HPDE6-E6E7 (cell line): ENCODE results near the gene PPFIA2.
A peak's percentile ranks its signal among the peaks of the same experiment; 100 is the strongest.

Source experiments
- DNase-seq: peaks from one replicate; pipeline ENCODE4 v3.0.0; 2011; ENCODE audit warnings: missing footprints; ENCODE audit errors: extremely low spot score

Gene PPFIA2

DNA sequence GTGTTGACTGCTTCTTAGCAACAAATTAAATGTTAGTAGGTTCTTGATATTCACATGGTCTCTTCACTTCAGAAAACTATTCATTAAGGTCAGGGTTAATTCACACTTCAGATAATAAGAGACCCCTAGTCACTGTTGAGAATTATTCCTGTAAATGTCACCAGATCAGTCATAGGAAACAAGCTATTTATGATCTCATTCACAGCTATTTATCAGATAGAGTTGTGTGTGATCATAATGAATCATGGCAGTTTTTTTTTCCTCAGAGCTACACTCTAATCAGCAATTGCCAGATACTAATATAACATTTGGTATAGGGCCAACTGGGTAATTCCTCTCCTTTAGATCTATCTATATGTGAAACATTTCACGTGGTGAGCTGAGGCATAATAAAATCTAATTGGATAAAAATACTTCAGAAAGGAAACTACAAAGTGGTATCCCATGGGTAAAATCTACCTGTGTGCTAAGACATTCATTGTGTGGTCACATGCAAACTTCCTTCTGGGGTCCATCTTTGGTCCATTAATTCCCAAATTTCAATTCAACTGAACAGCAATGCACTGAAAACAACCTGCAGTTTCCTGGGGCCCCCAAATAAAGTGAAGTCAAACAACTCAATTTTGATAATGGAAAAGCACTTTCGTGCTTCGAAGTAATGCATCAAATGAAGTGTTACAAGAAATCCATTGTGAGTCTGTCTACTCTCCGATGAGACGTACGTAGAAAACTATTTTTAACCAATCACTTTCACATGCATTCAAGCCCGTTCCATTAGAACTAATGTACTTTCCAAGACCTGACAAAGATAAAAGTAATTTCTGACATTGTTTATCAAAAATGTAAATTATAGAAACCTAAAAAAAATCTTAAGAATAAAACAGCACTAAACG, 484.3 kb downstream of the PPFIA2 start:
- no peak for DNase-seq

DNA sequence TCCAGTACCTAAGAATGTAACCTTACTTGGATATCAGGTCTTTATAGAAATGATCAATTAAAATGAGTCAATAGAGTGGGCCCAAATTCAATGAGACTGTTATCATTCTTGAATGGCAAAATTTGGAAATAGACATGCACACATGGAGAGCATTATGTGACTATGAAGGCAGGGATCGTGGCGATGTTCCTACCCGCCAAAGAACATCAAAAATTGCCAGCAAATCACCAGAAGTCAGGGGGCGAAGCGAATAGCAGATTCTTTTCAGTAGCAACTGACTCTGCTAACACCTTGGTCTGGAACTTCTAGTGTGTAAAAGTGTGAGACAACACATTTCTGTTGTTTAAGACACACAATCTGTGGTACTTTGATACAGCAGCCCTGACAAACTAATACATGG, 488.8 kb downstream of the PPFIA2 start:
- no peak for DNase-seq

DNA sequence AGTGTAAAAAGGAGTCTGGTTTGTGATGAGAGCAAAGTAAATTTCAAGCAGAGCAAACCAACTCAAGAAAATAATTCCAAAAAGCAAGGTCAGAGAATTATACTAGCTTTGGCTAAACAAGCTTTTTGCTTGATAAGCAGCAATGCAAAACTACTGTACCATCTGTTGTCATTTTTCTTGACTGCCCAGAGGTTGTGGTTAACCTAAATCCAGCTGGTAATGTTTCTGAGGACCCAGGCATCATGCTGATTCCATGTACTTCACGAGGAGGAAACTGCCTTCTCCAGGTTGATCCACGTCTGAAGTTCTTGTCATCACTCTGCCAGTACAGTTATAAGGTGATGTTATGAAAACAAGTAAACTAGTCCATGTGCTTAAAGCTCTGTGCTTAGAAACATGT, 496.1 kb downstream of the PPFIA2 start:
- DNase-seq: no peak

DNA sequence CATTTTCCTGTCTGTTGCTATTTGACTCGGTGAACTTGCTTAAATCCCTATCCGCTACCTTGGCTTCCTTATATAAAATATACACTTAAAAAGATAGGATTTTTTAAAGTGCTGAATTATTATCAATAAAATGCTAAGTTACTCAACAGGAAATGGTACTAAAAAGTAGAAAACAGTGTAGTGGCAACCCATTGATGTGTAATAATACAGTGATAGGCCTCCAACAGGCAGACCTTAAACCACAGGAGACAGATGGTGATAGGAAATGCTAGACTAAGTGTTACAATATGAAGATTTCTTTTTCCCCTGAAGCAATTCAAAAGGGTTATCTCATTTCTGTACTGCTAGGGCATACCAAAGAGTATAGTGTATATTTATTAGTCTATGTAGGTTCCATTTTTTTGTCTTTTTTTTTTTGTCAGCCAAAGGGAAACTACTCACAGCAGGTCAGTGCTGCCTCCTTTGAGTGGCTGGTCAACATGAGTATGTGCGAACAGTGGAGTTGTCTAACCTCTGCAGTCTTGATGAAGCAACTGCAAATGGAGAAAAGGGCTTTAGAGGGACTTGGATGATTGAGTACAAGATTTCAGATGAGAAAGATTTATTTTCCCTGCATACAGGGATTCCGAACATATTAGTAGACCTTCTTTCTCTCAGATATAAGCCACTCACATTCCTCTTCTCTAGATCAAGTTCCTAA, 497.5 kb downstream of the PPFIA2 start:
- no peak for DNase-seq

DNA sequence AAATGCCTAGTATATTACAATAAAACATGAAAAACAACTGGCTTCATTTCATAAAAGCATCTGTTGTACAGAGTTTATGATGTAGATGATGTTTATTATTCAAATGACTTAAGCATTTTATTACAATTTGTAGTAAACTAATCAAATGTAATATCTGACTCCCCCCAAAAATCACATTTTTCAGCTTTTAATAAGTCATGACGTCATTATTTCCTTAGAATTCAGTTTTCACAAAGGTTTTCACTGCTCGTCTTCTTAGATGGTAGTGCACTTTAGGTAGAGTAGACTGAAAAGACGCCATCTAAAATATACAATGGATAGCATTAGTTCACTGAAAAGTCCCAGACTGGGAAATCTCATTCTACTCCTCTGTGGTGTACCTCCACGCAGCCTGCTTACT, 499.8 kb downstream of the PPFIA2 start:
- no peak for DNase-seq

DNA sequence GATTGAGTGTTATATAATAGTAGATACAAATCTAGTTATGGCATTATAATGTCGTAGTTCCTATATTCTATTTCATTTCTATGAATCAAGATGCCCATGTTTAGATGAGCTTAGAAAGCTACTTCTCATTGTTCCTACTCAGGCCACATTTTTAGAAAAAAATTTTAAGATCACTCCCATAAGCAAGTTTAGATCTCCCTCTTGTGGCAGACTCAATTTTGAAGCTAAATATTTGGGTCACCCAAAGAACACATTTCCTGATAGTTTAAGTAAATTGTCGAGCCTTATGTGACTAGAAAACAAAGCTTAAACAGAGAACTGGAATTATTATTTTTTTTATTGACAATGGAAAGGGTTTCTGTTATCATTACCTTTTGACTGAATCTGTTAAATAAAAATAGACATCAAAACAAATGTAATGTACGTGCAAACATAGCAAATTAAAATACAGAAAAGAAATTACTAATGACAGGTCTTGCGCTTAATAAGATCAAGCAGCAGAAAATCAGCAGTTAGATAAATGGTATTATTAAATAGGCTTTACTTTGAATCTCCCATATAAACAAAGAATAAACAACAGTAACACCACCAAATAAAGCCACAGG, 501.1 kb downstream of the PPFIA2 start:
- no peak for DNase-seq

DNA sequence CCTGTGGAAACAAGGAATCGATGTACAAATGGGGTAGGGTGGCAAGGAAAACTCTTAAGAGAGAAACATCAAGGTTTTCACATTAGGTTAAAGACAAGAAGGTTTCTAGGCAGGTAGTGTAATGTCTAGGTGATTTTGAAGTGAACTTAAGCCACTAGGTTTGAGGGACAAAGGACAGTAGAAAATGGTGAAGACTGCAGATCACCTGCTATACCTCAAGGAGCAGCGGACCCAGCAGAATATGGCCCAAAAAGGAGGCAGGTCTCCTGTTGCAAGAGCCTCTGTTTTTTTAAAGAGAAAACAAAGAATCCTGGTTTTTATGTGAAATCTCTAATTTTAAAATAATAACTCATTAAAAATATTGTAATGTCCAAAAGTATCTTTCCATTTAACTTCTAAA, 503.2 kb downstream of the PPFIA2 start:
- DNase-seq: no peak

DNA sequence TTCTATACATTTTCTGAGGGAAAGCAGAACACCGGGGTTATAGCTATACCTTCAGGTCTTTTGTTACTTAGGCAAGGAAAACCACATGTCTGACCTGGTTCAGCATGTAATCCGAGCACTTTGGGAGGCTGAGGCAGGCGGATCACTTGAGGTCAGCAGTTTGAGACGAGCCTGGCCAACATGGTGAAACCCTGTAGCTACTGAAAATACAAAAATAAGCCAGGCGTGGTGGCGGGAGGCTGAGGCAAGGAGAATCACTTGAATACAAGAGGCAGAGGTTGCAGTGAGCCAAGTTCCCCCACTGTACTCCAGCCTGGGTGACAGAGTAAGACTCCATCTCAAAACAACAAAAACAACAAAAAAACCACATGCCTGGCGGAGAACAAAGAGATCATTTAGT, 503.7 kb downstream of the PPFIA2 start:
- DNase-seq: no peak

DNA sequence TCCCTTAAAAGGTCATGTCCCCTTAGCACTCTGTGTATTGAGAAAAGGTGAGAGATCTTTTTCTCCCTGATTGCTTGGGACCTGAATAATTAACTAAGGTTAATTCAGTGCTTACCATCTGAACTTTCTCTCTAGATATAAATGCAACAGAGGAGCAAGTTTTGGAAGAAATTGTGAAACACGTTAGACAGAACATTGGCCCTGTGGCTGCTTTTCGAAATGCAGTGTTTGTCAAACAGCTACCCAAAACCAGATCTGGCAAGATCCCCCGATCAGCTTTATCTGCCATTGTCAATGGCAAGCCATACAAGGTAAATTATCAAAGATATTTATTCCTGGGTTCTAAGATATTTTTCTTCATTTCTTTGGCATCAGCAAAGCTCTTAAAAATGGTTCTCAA, 505.8 kb downstream of the PPFIA2 start:
- no peak for DNase-seq

DNA sequence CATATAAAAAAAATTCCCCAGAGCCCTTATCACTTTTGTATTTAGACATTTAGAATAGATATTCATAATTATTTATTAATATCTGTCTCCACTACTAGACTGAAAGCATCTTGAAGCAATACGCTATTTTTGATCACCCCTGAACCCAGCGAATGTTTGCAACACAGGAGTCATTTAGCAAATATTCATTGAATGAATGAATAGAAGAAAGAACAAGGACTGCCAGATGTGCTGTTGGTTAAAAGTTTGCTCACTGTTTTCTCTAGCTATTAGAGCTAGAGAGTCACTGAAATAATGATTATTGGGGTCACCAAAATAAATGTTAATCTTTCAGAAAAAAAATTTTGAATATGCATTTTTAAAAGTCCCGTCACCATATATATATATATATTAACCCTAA, 506.9 kb downstream of the PPFIA2 start:
- DNase-seq: no peak

DNA sequence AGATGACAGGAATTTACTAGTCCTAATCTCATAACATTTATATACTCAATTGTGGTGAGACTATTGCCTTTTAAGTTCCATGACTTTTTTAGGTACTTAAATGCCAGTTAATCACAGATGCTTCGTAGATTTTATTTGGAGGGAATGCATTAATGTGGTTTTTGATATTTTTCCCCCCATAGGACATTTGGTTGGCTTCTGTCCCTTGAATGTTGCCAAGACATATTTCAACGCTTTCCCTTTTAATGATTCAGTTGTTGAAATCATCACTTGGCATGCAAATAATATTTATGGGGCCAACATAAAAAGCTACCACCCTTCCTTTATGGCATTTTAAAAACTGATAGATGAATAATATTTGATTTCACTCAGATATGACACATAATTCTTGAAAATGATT, 509.2 kb downstream of the PPFIA2 start:
- DNase-seq: no peak

DNA sequence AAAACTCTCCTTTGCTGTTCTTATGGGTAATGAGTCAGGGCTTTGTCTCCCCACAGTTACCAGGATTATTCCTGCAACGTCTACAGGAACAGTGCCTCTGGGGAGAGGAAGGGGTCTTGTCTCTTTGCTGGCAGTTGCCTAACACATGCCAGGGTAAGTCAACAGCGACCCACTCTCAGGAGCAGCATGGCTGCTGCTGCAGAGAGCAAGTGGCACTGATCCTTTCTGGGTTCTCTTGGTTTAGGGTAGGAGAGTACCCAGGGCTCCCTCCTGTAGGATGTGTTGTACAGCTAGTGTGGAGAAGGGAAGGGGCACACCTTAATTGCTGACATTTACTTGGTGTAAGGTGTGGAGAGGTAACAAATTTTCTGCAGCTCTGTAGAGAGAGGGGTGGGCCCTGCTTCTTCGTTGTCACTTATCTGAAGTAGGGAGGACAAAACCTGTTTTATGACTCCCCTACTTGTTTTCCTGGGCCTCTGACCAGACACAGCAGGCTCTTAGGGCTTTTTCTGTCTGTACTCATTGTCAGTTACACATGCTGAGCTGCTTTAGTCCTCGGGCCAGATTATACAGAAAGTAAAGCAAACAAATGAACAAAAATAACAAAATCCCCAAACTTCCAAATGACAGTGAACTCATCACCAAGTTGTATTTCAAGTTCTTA, 513.1 kb downstream of the PPFIA2 start:
- DNase-seq: no peak

DNA sequence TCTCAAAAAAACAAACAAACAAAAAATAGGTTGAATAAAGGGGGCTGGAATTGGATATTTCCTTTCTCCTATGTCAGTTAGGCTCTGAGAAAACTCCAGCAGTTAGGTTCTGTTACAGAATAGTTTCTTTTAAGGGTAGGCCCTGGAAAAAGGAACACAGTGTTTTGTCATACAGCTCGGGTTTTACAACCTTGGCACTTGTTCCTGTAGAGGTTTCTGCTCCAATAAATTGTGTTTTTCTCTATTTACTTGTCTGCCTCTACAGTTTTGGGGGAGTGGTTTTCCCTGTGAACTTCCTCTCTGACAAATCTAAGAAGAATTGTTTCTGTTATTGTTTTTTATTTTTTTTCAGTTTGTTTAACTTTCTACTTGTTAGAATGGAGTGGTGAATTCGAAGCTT, 513.7 kb downstream of the PPFIA2 start:
- no peak for DNase-seq

DNA sequence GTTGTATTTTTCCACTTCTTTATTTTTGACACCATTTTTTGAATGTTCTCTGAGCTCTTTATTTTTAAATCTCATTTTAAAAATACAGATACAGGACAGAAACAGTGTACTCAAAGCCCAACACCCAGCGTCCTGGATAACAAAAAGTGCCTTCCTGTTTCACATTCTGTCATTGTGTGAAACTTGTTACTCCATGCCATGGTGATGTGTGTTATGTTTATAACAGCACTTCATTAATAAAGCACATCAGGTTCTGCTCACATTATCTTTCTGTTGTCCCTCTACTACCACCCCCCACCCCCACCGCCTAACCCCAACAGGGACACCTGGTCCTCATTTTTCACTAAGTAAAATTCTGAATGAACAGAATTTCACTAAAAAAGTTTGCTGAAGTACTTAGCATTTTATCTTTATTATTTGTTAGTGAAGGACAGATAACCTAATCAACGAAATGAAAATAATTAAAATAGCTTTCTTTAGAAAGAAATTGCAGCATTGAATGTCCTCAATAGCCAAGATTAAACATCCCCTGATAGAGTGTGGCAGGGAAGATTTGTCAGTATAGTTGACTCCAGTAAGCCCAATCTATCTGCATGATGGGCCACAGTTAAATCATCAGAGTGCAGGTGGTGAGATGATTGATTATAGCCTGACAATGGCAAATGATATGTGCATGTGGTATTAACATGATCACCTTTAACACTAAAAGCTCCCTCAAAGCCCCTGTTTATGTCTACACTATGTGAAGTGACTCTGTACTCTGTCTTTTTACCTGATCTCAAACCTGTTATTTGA, 527.4 kb downstream of the PPFIA2 start:
- no peak for DNase-seq

DNA sequence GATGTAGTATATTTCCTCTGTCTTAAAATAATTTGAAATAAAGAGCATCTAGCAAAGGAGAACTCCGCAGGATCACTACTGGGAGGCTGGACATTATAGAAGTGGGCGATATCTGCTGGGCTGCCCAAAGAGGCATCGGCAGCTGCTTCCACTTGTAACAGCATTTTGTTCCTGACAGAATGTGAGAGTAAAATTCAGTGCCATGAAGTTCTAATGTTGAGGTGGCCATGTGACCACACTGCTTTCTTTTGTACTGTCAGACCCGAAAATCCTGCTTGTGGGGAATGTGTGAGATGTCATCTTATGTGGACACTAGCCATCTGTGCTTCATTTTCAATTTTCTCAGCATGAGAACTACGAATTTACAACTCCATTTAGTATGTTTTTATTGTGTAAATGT, 529.4 kb downstream of the PPFIA2 start:
- no peak for DNase-seq

DNA sequence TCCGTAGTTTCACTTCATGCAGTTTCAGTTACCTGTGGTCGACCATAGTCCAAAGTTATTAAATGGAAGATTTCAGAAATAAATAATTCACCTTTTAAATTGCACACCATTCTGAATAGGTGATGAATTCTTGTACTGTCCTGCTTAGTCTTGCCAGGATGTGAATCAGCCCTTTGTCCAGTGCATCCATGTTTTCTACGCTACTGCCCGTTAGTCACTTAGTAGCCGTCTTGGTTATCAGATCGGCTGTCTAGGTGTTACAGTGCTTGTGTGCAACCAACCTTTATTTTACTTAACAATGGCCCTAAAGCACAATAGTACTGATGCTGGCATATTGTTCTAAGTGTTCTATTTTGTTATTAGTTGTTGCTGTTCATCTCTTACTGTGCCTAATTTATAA, 534.5 kb downstream of the PPFIA2 start:
- peak; percentile 3 for DNase-seq

DNA sequence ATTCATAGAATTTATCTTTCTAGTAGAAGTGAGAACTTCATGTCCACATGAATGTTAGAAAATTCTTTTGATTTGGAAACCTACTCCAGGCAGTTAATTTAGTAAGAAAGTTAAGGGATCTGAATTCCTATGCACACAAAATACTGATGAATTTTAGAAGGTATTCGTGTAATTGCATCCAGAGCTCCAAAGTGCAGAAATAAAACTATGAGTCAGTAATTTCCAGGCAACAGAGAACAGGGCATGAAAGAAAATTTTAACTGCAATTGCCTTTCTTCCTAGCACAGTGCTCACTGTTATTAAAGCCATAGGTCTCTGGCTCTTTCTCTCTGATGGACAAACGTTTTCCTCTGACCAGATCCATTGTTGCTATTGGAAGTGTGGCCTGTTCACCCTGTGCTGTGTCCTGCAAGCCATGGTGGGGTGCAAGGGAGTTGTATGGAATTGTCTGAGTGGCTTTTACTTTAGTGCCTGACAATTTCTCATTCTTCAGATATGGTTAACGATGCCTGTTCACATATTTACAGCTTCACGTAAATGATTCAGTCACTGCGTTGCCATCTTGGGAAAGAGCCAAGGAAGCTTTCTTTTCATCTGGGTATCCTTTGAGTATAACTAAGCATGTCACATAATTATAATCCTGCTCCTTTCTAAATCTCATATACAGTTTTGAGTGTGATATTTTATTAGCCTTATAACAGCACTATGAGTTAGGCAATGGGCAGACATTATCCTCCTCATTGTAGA, 536.1 kb downstream of the PPFIA2 start:
- DNase-seq: no peak

DNA sequence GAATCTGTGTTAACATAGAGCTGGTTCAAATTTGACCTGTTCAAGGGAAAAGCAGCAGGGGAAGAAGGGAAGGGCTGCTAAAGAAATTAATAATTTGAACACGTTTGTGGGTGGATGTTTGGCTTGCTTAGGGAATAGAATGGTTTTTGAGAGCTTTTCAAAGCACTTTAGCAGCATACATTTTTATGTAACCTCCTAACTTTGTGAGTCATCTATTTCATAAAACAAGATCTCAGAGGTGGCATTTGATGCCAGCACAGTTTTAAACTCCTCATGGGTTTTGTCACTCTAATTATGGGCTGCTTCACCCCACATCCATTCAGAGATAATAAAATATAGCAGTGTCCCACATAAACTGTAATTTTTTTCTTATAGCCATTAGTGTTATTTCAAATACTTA, 537.5 kb downstream of the PPFIA2 start:
- DNase-seq: no peak

DNA sequence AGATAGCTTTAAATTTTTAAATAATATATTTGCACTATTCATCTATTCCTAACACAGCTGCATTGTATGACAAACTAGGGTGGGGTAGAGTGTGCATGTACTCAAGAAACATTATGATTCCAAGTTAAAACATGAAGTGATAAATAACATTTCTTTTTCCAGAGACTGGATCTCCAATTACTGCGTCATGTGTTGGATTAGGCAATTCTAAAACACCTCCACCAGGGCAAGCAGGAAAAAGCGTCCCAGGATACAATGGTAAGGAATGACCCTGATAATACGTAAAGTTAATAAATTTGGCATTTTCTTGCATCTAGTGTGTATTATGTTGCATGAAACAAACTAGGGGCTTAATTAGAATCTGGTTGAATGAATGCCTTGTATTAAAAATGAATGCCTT, 542.4 kb downstream of the PPFIA2 start:
- DNase-seq: no peak

DNA sequence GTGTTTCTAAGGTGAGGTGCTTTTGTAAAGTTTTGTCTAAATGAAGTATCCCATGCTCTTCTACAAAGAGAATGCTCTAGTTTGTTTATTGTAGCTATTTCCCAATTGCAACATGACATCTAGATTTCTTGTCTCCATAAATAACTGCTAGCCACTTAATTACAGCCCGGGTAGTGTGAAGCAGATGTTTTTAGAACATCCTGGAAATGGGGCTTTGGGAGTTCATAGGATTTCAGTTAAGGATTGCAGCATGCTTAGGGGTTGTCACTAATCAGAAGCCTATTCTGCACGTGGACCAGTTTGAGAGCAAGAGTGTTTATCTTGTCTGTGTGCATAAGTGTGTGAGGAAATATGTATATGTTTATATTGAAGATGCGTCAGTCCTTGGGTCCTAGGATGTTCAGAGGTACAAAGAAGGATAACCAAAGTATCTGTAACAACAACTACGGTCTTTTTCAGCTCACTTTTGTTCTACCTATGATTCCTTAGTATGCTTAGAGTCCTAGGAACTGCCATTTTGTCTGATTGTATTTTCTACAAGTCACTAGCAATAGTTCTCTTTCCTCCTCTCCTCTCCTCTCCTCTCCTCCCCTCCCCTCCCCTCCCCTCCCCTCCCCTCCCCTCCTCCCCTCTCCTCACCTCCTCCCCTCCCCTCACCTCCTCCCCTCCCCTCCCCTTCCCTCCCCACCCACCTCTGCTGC, 546.0 kb downstream of the PPFIA2 start:
- DNase-seq: no peak
